Mucosa of stomach (tissue), 1 donor: Measurements from ENCODE around the gene IL1RAP.
A peak's percentile ranks its signal among the peaks of the same experiment; 100 is the strongest.

Experiments
- H3K27me3 ChIP-seq: one replicate; pipeline ENCODE4 v1.7.0; 2013; ENCODE audit warnings: mild to moderate bottlenecking, low read length; ENCODE audit not compliant: control insufficient read depth, insufficient read depth
- H3K36me3 ChIP-seq: one replicate; pipeline ENCODE4 v1.7.0; 2013; ENCODE audit warnings: low read length; ENCODE audit not compliant: control insufficient read depth, insufficient read depth
- H3K4me1 ChIP-seq: one replicate; pipeline ENCODE4 v1.7.0; 2013; ENCODE audit warnings: mild to moderate bottlenecking, low read length; ENCODE audit not compliant: control insufficient read depth, insufficient read depth
- H3K4me3 ChIP-seq: one replicate; pipeline ENCODE4 v1.7.0; 2013; ENCODE audit warnings: low read length
- H3K9ac ChIP-seq: one replicate; pipeline ENCODE4 v1.7.0; 2013; ENCODE audit warnings: mild to moderate bottlenecking, low read length, moderate library complexity
- H3K9me3 ChIP-seq: one replicate; pipeline ENCODE4 v1.7.0; 2013; ENCODE audit warnings: mild to moderate bottlenecking, low read length, moderate library complexity; ENCODE audit not compliant: control insufficient read depth
- donor health status: Pancreatic carcinoma.

The IL1RAP gene

GRCh38 chr3:190495354-190495753 lies 18.5 kb upstream of the IL1RAP start:
- Histone ChIP-seq H3K27me3 (no peaks in the 10 kb centered on the region), H3K9ac (no peak overlapping the region), H3K9me3 (no peaks in the 10 kb centered on the region), H3K4me3 (no peak overlapping the region), H3K36me3 (no peaks in the 10 kb centered on the region), H3K4me1 (no peaks in the 10 kb centered on the region)

- no peak overlapping the region for H3K4me3 ChIP-seq
- no peaks in the 10 kb centered on the region for H3K9me3 ChIP-seq
- no peaks in the 10 kb centered on the region for H3K36me3 ChIP-seq
- H3K27me3 ChIP-seq: no peaks in the 10 kb centered on the region
- H3K9ac ChIP-seq: no peak overlapping the region
- H3K4me1 ChIP-seq: no peaks in the 10 kb centered on the region
Measured at GRCh38 chr3:190495796-190496195, 18.1 kb upstream of the IL1RAP start.

- no peak overlapping the region for H3K9ac ChIP-seq
- no peaks in the 10 kb centered on the region for H3K27me3 ChIP-seq
- no peaks in the 10 kb centered on the region for H3K36me3 ChIP-seq
- H3K9me3 ChIP-seq: no peaks in the 10 kb centered on the region
- H3K4me3 ChIP-seq: no peak overlapping the region
- no peaks in the 10 kb centered on the region for H3K4me1 ChIP-seq
Measured at GRCh38 chr3:190496859-190497258, 17.0 kb upstream of the IL1RAP start.

- H3K4me3 ChIP-seq: no peak overlapping the region
- H3K4me1 ChIP-seq: no peaks in the 10 kb centered on the region
- no peaks in the 10 kb centered on the region for H3K27me3 ChIP-seq
- no peaks in the 10 kb centered on the region for H3K9me3 ChIP-seq
- no peak overlapping the region for H3K9ac ChIP-seq
- no peaks in the 10 kb centered on the region for H3K36me3 ChIP-seq
Measured at GRCh38 chr3:190497811-190498210, 16.1 kb upstream of the IL1RAP start.

- Histone ChIP-seq H3K9ac (no peak overlapping the region), H3K9me3 (no peaks in the 10 kb centered on the region), H3K4me3 (no peak overlapping the region), H3K4me1 (no peaks in the 10 kb centered on the region), H3K36me3 (no peaks in the 10 kb centered on the region), H3K27me3 (no peaks in the 10 kb centered on the region)
Measured at GRCh38 chr3:190498293-190498692, 15.6 kb upstream of the IL1RAP start.

GRCh38 chr3:190499122-190499521 lies 14.8 kb upstream of the IL1RAP start:
- Histone ChIP-seq H3K4me3 (no peak overlapping the region), H3K4me1 (no peaks in the 10 kb centered on the region), H3K9me3 (no peaks in the 10 kb centered on the region), H3K36me3 (no peaks in the 10 kb centered on the region), H3K9ac (no peak overlapping the region), H3K27me3 (no peaks in the 10 kb centered on the region)

- Histone ChIP-seq H3K27me3 (no peaks in the 10 kb centered on the region), H3K4me3 (no peak overlapping the region), H3K36me3 (no peaks in the 10 kb centered on the region)
Measured at GRCh38 chr3:190502946-190503345, 10.9 kb upstream of the IL1RAP start.

GRCh38 chr3:190504354-190505125 lies 9.3 kb upstream of the IL1RAP start:
- Histone ChIP-seq H3K9me3 (no peaks in the 10 kb centered on the region), H3K27me3 (no peaks in the 10 kb centered on the region), H3K4me1 (peaks cover 5% of the 10 kb centered on the region)

More at GRCh38 chr3:190502946-190503345, 10.9 kb upstream of the IL1RAP start:
- no peak overlapping the region for H3K9ac ChIP-seq
- no peaks in the 10 kb centered on the region for H3K9me3 ChIP-seq
- H3K4me1 ChIP-seq: peaks cover 5% of the 10 kb centered on the region

GRCh38 chr3:190505381-190506003 lies 8.4 kb upstream of the IL1RAP start:
- no peaks in the 10 kb centered on the region for H3K9me3 ChIP-seq
- no peaks in the 10 kb centered on the region for H3K36me3 ChIP-seq
- no peak overlapping the region for H3K9ac ChIP-seq
- H3K27me3 ChIP-seq: no peaks in the 10 kb centered on the region
- H3K4me3 ChIP-seq: no peak overlapping the region
- peaks cover 5% of the 10 kb centered on the region for H3K4me1 ChIP-seq

More at GRCh38 chr3:190504354-190505125, 9.3 kb upstream of the IL1RAP start:
- Histone ChIP-seq H3K36me3 (no peaks in the 10 kb centered on the region), H3K4me3 (no peak overlapping the region), H3K9ac (no peak overlapping the region)

- no peaks in the 10 kb centered on the region for H3K36me3 ChIP-seq
- no peaks in the 10 kb centered on the region for H3K27me3 ChIP-seq
- H3K9me3 ChIP-seq: no peaks in the 10 kb centered on the region
- no peak overlapping the region for H3K4me3 ChIP-seq
- no peak overlapping the region for H3K9ac ChIP-seq
- peaks cover 5% of the 10 kb centered on the region for H3K4me1 ChIP-seq
Measured at GRCh38 chr3:190506271-190506670, 7.6 kb upstream of the IL1RAP start.

- Histone ChIP-seq H3K4me1 (peaks cover 4% of the 10 kb centered on the region), H3K9ac (no peak overlapping the region), H3K4me3 (no peak overlapping the region), H3K27me3 (no peaks in the 10 kb centered on the region), H3K9me3 (no peaks in the 10 kb centered on the region), H3K36me3 (no peaks in the 10 kb centered on the region)
Measured at GRCh38 chr3:190512666-190513065, 1.2 kb upstream of the IL1RAP start.

- H3K4me1 ChIP-seq: peaks cover 4% of the 10 kb centered on the region
- H3K4me3 ChIP-seq: peak overlapping the region; percentile 75
- peak overlapping the region; percentile 84 for H3K9ac ChIP-seq
- H3K27me3 ChIP-seq: no peaks in the 10 kb centered on the region
- no peaks in the 10 kb centered on the region for H3K9me3 ChIP-seq
- H3K36me3 ChIP-seq: no peaks in the 10 kb centered on the region
Measured at GRCh38 chr3:190514413-190515153, 698 bp downstream of the IL1RAP start.
